Upper lobe of left lung (tissue), 4 donors: ENCODE data around the gene AMFR.

Source experiments
- CTCF ChIP-seq, 6 experiments: fragments of 450-650 bp in 4 of 6; fragments of 200-600 bp in 2 of 6; sonication (generic) in 2 of 6; IDR thresholded peaks; one replicate each; pipeline ENCODE4 v1.5.1; 2016 to 2019; ENCODE audit warnings: antibody characterized with exemption in 6 of 6
- POLR2AphosphoS5 ChIP-seq, 2 donors: sonication (generic); formaldehyde crosslinking; IDR thresholded peaks; one replicate each; pipeline ENCODE4 v1.5.1; 2017; ENCODE audit warnings: antibody characterized with exemption in 2 of 2

- no peak for TF ChIP-seq POLR2AphosphoS5 (IDR thresholded peaks at IDR 0.05)
- no peak for TF ChIP-seq CTCF (IDR thresholded peaks at IDR 0.05)
Measured at GRCh38 chr16:56341656-56342399, 83.5 kb downstream of the AMFR start.
